Choroid plexus epithelial cell (primary cell): Measurements from ENCODE around the gene CRTAP.
"Not testable (repeated sequence)": the region's sequence is repeated elsewhere in the genome, so short reads cannot be mapped to it uniquely, and the experiment has no call there.

Experiments
- DNase-seq: peaks from one replicate; pipeline ENCODE4 v3.0.0-alpha.2; 2010; ENCODE audit warnings: low read depth
- H3K4me3 ChIP-seq: 2 replicates; pipeline ENCODE4 v1.5.1; 2011; ENCODE audit warnings: low read depth, mild to moderate bottlenecking, control low read depth, low read length, moderate library complexity
- TF ChIP-seq, protein P1 (sequence below): conservative IDR thresholded peaks from 2 replicates; pipeline ENCODE4 v1.5.1; 2011; ENCODE audit warnings: low read depth, mild to moderate bottlenecking, control low read depth, inconsistent platforms, low read length, moderate library complexity

Gene CRTAP

DNA sequence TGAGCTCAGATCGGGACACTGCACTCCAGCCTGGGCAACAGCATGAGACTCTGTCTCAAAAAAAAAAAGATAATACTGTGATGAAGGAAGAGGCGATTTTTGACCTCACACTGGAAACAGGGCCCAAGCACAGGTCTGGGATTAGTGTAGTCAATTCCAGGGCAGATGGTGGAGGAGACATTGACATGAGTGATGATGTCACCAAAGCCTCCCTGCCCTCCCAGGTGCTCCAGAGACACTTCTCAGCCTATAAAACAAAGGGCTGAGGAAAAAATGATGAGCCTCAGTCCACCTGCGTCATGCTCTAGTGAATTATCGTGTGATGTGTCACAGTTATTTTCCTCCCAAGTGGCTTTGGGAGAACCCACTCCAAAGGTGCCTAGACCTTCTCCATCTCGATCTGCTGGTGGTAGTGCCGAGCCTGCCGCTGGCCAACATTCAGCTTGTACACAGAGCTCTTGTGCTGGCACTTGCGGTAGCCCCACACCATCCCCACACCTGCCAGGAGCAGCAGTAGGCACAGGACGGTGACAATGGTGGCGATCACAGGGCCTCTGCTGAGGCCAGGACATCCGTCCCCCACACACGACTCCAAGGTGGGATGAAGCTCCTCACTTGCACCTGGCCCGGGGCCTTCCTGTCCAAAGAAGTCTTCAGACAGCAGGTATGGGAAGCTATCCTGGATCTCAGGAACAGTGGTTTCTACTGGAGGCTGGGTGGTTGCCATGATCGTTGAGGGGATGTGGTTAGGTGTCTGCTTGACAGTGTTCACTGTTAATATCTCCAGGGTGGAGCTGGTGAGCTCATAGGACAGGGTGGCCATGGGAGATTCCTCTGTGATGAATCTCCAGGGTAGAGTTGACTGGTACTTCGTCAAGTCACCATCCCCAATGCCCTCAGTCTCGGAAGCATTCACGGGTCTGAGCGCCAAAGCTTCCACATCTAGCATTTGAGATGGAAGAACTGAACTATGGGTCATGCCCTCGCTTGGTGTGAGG, 38.8 kb downstream of the CRTAP start:
- TF ChIP-seq, protein P1, sequence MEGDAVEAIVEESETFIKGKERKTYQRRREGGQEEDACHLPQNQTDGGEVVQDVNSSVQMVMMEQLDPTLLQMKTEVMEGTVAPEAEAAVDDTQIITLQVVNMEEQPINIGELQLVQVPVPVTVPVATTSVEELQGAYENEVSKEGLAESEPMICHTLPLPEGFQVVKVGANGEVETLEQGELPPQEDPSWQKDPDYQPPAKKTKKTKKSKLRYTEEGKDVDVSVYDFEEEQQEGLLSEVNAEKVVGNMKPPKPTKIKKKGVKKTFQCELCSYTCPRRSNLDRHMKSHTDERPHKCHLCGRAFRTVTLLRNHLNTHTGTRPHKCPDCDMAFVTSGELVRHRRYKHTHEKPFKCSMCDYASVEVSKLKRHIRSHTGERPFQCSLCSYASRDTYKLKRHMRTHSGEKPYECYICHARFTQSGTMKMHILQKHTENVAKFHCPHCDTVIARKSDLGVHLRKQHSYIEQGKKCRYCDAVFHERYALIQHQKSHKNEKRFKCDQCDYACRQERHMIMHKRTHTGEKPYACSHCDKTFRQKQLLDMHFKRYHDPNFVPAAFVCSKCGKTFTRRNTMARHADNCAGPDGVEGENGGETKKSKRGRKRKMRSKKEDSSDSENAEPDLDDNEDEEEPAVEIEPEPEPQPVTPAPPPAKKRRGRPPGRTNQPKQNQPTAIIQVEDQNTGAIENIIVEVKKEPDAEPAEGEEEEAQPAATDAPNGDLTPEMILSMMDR, result no peak
- no peak for DNase-seq
- H3K4me3 ChIP-seq, result no peak overlapping the region

DNA sequence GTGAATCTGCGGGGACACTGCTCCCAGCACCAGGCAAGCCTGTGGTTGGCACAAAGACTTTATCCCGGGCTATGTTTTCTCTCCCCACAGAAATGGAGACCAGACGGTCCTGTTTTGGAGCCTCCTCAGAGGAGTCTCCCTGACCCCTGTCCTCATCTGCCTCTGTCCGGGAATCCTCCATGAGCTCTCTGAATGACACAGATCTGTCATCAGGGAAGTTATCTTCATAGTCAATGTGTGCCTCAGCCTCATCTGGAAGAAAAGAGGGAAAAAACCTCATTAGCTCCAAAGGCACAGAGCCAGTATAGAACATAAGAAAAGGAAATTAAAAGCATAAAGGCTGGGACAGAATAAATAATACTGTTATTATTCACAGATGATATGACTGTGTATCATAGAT, 40.0 kb downstream of the CRTAP start:
- TF ChIP-seq, protein P1, result no peak
- no peak for DNase-seq

DNA sequence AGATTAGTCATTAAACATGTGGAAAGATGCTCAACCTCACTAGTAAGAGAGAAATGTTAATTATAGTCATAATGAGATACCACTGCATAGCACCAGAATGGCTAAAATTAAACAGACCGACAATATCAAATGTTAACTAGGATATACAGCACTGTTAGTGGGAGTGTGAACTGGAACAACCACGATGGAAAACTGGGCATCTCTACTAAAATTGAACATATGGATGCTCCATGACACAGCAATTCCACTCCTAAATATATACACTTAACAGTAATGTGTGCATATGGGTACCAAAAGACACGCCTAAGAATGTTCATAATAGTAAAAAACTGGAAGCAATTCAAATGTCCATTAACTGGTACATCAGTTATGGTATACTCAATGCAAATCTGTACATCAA, 41.5 kb downstream of the CRTAP start:
- no peak overlapping the region for H3K4me3 ChIP-seq
- TF ChIP-seq, protein P1, result no peak

More for the DNA sequence above, 40.0 kb downstream of the CRTAP start:
- no peak overlapping the region for H3K4me3 ChIP-seq

DNA sequence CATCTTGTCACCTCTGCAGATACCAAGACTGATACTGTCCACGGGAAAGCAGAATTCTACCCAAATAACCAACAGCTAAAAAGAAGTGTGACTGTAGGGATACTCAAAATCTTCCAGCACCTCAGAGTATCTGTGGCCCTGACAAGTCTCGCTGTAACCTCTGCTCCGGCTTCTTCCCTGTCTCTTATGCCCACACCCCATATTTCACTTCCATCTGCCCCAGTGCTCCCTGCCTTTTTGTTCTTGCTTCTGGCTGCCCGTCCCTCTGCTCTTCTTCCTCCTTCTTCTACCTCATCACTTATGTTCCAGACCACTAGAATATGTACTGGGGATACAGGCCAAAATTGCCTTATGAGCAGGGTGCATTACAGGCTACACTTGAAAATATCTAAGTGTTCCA, 45.4 kb downstream of the CRTAP start:
- no peak overlapping the region for H3K4me3 ChIP-seq
- TF ChIP-seq, protein P1, result no peak
- no peak for DNase-seq

More for the DNA sequence above, 41.5 kb downstream of the CRTAP start:
- DNase-seq, result no peak

DNA sequence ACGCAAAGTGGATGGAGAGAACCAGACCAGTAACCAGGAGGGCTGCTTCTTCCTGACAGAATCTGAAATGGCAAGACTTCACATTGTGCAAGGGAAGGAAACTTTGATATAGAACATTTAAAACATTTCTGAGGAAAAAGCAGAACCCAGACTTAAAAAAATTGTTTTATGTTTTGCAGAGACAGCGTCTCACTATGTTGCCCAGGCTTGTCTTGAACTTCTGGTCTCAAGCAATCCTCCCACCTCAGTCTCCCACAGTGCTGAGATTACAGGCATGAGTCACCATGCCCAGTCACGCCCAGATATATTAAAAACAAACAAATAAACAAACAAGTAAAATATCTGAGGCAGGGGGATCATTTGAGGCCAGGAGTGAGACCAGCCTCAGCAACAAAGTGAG, 46.2 kb downstream of the CRTAP start:
- TF ChIP-seq, protein P1, result no peak
- H3K4me3 ChIP-seq, result no peak overlapping the region
- no peak for DNase-seq

DNA sequence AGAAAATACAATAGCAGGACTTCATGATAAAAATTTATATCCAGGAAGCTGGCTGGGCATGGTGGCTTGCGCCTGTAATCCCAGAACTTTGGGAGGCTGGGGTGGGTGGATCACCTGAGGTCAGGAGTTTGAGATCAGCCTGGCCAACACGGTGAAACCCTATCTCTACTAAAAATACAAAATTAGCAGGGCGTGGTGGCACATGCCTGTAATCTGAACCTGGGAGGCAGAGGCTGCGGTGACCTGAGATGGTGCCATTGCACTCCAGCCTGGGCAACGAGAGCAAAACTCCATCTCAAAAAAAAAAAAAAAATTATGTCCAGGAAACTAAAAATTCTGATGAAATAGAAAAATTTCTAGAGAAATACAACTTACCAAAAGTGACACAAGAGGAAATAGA, 48.8 kb downstream of the CRTAP start:
- not testable (repeated sequence) for DNase-seq, H3K4me3 ChIP-seq

DNA sequence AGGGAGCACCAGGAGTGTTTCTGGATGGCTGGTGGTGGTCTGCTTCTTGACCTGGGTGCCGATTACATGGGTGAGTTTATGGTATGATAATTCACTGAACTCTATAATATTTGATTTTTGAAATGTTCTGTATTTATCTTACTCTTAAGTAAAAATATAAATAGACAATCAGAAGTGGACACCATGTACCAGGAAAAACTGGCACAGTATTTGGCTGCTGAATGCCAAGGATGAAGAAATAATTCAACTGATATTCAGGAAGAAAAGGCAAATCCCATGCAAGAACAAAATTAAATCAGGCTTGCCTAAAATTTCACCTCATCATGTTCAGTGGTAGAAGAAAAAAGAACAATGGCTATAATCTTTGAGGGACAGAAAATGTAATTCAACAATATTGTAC, 51.6 kb downstream of the CRTAP start:
- TF ChIP-seq, protein P1, result no peak
- no peak overlapping the region for H3K4me3 ChIP-seq
- no peak for DNase-seq
